Measurements from ENCODE around the gene TBC1D2. TPM values are rescaled to one million over a fixed set of nuclear protein-coding genes. Genes with fewer than 3 reads are reported as not detected.

Gene TBC1D2
- total RNA-seq, 1 donor from 2014 or later, result 0.52 TPM

- Histone ChIP-seq H3K4me1 (ENCODE audit: control insufficient read depth in 3 of 3, insufficient read depth in 3 of 3, low read length in 3 of 3) (no peaks in the 10 kb centered on the region), H3K9me3 (ENCODE audit: control insufficient read depth in 3 of 3, low read length in 3 of 3) (no peaks in the 10 kb centered on the region), H3K36me3 (ENCODE audit: control insufficient read depth in 3 of 3, insufficient read depth in 3 of 3, low read length in 3 of 3) (no peaks in the 10 kb centered on the region), H3K27ac (ENCODE audit: low read depth, low read length) (no peak overlapping the region), H3K27me3 (ENCODE audit: control insufficient read depth in 3 of 3, insufficient read depth in 3 of 3, low read length in 3 of 3) (no peaks in the 10 kb centered on the region), H3K9ac (ENCODE audit: low read depth in 1 of 3, low read length in 3 of 3) (no peak overlapping the region), H3K4me3 (ENCODE audit: low read length in 3 of 3) (no peak overlapping the region)
These were observed 104.7 kb downstream of the TBC1D2 start for GRCh38 chr9:98150721-98151120.

GRCh38 chr9:98150164-98150563 lies 105.3 kb downstream of the TBC1D2 start:
- no peaks in the 10 kb centered on the region for H3K9me3 ChIP-seq (ENCODE audit: control insufficient read depth in 3 of 3, low read length in 3 of 3)

GRCh38 chr9:98149422-98149821 lies 106.0 kb downstream of the TBC1D2 start:
- H3K36me3 ChIP-seq (ENCODE audit: control insufficient read depth in 3 of 3, insufficient read depth in 3 of 3, low read length in 3 of 3), result no peaks in the 10 kb centered on the region
- no peak overlapping the region for H3K4me3 ChIP-seq (ENCODE audit: low read length in 3 of 3)
- H3K9ac ChIP-seq (ENCODE audit: low read depth in 1 of 3, low read length in 3 of 3), result no peak overlapping the region
- no peak overlapping the region for H3K27ac ChIP-seq (ENCODE audit: low read depth, low read length)
- H3K9me3 ChIP-seq (ENCODE audit: control insufficient read depth in 3 of 3, low read length in 3 of 3), result no peaks in the 10 kb centered on the region
- peaks cover 0 to 4% (median 0%) of the 10 kb centered on the region in 3 donors for H3K27me3 ChIP-seq (ENCODE audit: control insufficient read depth in 3 of 3, insufficient read depth in 3 of 3, low read length in 3 of 3)
- H3K4me1 ChIP-seq (ENCODE audit: control insufficient read depth in 3 of 3, insufficient read depth in 3 of 3, low read length in 3 of 3), result no peaks in the 10 kb centered on the region

More at GRCh38 chr9:98150164-98150563, 105.3 kb downstream of the TBC1D2 start:
- H3K27ac ChIP-seq (ENCODE audit: low read depth, low read length), result no peak overlapping the region
- no peak overlapping the region for H3K9ac ChIP-seq (ENCODE audit: low read depth in 1 of 3, low read length in 3 of 3)
- no peaks in the 10 kb centered on the region for H3K27me3 ChIP-seq (ENCODE audit: control insufficient read depth in 3 of 3, insufficient read depth in 3 of 3, low read length in 3 of 3)
- no peak overlapping the region for H3K4me3 ChIP-seq (ENCODE audit: low read length in 3 of 3)
- no peaks in the 10 kb centered on the region for H3K4me1 ChIP-seq (ENCODE audit: control insufficient read depth in 3 of 3, insufficient read depth in 3 of 3, low read length in 3 of 3)
- H3K36me3 ChIP-seq (ENCODE audit: control insufficient read depth in 3 of 3, insufficient read depth in 3 of 3, low read length in 3 of 3), result no peaks in the 10 kb centered on the region

Small RNAs within 50 kb of the gene (small RNA-seq; reads per million reads assigned to genes)
- gene MIR6854, result not detected

Other genes starting within 250 kb of the TBC1D2 start
- 32.4 TPM for gene NANS, start 198.9 kb downstream of the TBC1D2 start, total RNA-seq
- 1.0 TPM for gene TRIM14, start 136.4 kb downstream of the TBC1D2 start, total RNA-seq
- gene CORO2A, start 63.0 kb downstream of the TBC1D2 start, total RNA-seq, result under 0.01 TPM